GM18499 (cell line): Measurements from ENCODE around the gene IGFBP2.

Experiments
- ATAC-seq: cut with Tn5 transposase; IDR thresholded peaks from one replicate; pipeline ENCODE4 v1.9.1; 2021; ENCODE audit warnings: moderate number of reproducible peaks; ENCODE audit not compliant: insufficient read depth, unreplicated experiment

IGFBP2 gene

GRCh38 chr2:216678813-216679657 lies 45.8 kb downstream of the IGFBP2 start:
- no peak for ATAC-seq

- no peak for ATAC-seq
Measured at GRCh38 chr2:216679658-216680024, 46.4 kb downstream of the IGFBP2 start.

- ATAC-seq = no peak
Measured at GRCh38 chr2:216680951-216681629, 47.9 kb downstream of the IGFBP2 start.

- no peak for ATAC-seq
Measured at GRCh38 chr2:216681683-216682082, 48.5 kb downstream of the IGFBP2 start.

GRCh38 chr2:216683846-216684245 lies 50.6 kb downstream of the IGFBP2 start:
- no peak for ATAC-seq

GRCh38 chr2:216685327-216685875 lies 52.2 kb downstream of the IGFBP2 start:
- no peak for ATAC-seq

- ATAC-seq = no peak
Measured at GRCh38 chr2:216687111-216687510, 53.9 kb downstream of the IGFBP2 start.

- ATAC-seq = no peak
Measured at GRCh38 chr2:216687646-216688045, 54.4 kb downstream of the IGFBP2 start.

- no peak for ATAC-seq
Measured at GRCh38 chr2:216688731-216689340, 55.6 kb downstream of the IGFBP2 start.

- no peak for ATAC-seq
Measured at GRCh38 chr2:216689397-216689796, 56.2 kb downstream of the IGFBP2 start.

- no peak for ATAC-seq
Measured at GRCh38 chr2:216690456-216690852, 57.2 kb downstream of the IGFBP2 start.

GRCh38 chr2:216690853-216691741 lies 57.9 kb downstream of the IGFBP2 start:
- no peak for ATAC-seq

- ATAC-seq = no peak
Measured at GRCh38 chr2:216692636-216693413, 59.6 kb downstream of the IGFBP2 start.

- no peak for ATAC-seq
Measured at GRCh38 chr2:216693414-216694080, 60.3 kb downstream of the IGFBP2 start.

- ATAC-seq = no peak
Measured at GRCh38 chr2:216694082-216694825, 61.0 kb downstream of the IGFBP2 start.

- ATAC-seq = no peak
Measured at GRCh38 chr2:216694826-216695217, 61.6 kb downstream of the IGFBP2 start.

GRCh38 chr2:216695401-216695821 lies 62.2 kb downstream of the IGFBP2 start, which contains the start of gene IGFBP5:
IGFBP5 (minus strand) TSS chr2:216695549; CDS start chr2:216694775, 774 bp downstream.
- ATAC-seq = no peak

- no peak for ATAC-seq
Measured at GRCh38 chr2:216696321-216696720, 63.1 kb downstream of the IGFBP2 start.
